HG02870 (cell line): Measurements from ENCODE around the gene NAA20.
"Not testable (repeated sequence)": the region's sequence is repeated elsewhere in the genome, so short reads cannot be mapped to it uniquely, and the experiment has no call there.

Experiments used
- ATAC-seq: cut with Tn5 transposase; IDR thresholded peaks from one replicate; pipeline ENCODE4 v1.9.1; 2021; ENCODE audit warnings: mild to moderate bottlenecking, moderate library complexity; ENCODE audit not compliant: unreplicated experiment

NAA20 gene

GRCh38 chr20:19991308-19991707, 25.9 kb upstream of the NAA20 start:
- no peak for ATAC-seq

GRCh38 chr20:19991854-19992253, 25.3 kb upstream of the NAA20 start:
- ATAC-seq, result no peak

GRCh38 chr20:19992996-19993908, 23.9 kb upstream of the NAA20 start:
- no peak for ATAC-seq

GRCh38 chr20:19993958-19994669, 23.0 kb upstream of the NAA20 start:
- ATAC-seq, result no peak

GRCh38 chr20:19995220-19995863, 21.8 kb upstream of the NAA20 start:
- no peak for ATAC-seq

GRCh38 chr20:19996222-19996621, 20.9 kb upstream of the NAA20 start:
- no peak for ATAC-seq

- ATAC-seq, result no peak
Observed at GRCh38 chr20:19996917-19997316, 20.2 kb upstream of the NAA20 start.

- ATAC-seq, result no peak
Observed at GRCh38 chr20:19998990-19999705, 18.0 kb upstream of the NAA20 start.

GRCh38 chr20:20000211-20000968, 16.8 kb upstream of the NAA20 start:
- ATAC-seq, result no peak

GRCh38 chr20:20002101-20002998, 14.8 kb upstream of the NAA20 start:
- no peak for ATAC-seq

GRCh38 chr20:20003031-20003954, 13.9 kb upstream of the NAA20 start:
- no peak for ATAC-seq

- not testable (repeated sequence) for ATAC-seq
Observed at GRCh38 chr20:20003955-20004322, 13.2 kb upstream of the NAA20 start.

- ATAC-seq, result no peak
Observed at GRCh38 chr20:20005342-20005741, 11.8 kb upstream of the NAA20 start.

- no peak for ATAC-seq
Observed at GRCh38 chr20:20009784-20010253, 7.3 kb upstream of the NAA20 start.

GRCh38 chr20:20010639-20011500, 6.3 kb upstream of the NAA20 start:
- no peak for ATAC-seq

- no peak for ATAC-seq
Observed at GRCh38 chr20:20012541-20012940, 4.6 kb upstream of the NAA20 start.

- ATAC-seq, result no peak
Observed at GRCh38 chr20:20014659-20015058, 2.5 kb upstream of the NAA20 start.
